ENCODE results near the gene TBX4.

TBX4 gene

DNA sequence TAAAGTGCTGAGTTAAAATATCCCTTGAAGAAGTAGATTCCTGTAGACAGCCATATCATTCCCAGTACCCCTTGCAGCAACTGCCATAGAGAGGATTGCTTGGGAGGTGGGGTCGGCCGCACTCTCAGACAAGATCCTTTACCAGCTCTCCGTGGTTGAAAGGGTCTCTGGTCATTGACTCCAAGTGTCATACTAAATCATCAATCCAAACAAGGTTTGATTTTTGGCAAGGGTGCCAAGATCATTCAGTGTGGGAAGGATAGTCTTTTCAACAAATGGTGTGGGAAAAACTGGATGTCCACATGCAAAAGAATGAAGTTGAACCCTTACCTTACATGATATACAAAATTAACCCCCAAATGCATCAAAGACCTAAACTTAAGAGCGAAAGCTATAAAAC, 30.8 kb upstream of the TBX4 start:
- in situ Hi-C loops (cut with HindIII; ENCODE audit: low pct_ligation_motif_present, low sequenced_read_pairs), result no loop called here
- TF ChIP-seq, protein P1, sequence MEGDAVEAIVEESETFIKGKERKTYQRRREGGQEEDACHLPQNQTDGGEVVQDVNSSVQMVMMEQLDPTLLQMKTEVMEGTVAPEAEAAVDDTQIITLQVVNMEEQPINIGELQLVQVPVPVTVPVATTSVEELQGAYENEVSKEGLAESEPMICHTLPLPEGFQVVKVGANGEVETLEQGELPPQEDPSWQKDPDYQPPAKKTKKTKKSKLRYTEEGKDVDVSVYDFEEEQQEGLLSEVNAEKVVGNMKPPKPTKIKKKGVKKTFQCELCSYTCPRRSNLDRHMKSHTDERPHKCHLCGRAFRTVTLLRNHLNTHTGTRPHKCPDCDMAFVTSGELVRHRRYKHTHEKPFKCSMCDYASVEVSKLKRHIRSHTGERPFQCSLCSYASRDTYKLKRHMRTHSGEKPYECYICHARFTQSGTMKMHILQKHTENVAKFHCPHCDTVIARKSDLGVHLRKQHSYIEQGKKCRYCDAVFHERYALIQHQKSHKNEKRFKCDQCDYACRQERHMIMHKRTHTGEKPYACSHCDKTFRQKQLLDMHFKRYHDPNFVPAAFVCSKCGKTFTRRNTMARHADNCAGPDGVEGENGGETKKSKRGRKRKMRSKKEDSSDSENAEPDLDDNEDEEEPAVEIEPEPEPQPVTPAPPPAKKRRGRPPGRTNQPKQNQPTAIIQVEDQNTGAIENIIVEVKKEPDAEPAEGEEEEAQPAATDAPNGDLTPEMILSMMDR (IDR thresholded peaks at IDR 0.05; ENCODE audit: low read depth, low read length, missing control alignments), result no peak
- Histone ChIP-seq H3K27me3 (replicated peaks) (peaks cover 6% of the 10 kb centered on the region), H3K36me3 (replicated peaks) (no peaks in the 10 kb centered on the region), H3K4me3 (ENCODE audit: low read depth, low read length) (no peak overlapping the region), H3K27ac (no peak overlapping the region)
- DNase-seq, result no peak

DNA sequence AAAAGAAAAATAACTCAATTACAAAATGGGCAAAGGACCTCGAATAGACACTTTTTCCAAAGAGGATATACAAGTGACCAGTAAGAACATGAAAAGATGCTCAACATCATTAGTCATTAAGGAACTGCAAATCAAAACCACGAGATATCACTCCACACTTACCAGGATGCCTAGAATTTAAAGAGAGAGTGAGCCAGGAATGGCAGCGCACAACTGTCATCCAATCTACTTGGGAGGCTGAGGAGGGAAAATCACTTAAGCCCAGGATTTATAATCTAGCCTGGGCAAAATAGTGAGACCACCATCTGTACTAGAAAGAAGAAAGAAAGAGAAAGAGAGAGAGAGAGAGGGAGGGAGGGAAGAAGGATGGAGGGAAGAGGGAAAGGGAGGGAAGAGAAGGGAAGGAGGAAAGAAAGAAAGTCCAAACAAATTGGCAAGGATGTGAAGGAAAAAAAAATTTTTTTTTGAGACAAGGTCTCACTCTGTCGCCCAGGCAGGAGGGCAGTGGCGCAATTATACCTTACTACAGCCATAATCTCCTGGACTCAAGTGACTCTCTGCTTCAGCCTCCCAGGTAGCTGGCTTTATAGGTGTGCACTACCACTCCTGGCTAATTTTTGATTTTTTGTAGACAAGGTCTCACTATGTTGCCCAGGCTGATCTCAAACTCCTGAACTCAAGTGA, 30.0 kb upstream of the TBX4 start:
- Histone ChIP-seq H3K4me3 (ENCODE audit: low read depth, low read length) (no peak overlapping the region), H3K27ac (no peak overlapping the region), H3K36me3 (replicated peaks) (no peaks in the 10 kb centered on the region), H3K27me3 (replicated peaks) (peaks cover 6% of the 10 kb centered on the region)
- no peak for DNase-seq
- TF ChIP-seq, protein P1 (IDR thresholded peaks at IDR 0.05; ENCODE audit: low read depth, low read length, missing control alignments), result no peak
- in situ Hi-C loops (cut with HindIII; ENCODE audit: low pct_ligation_motif_present, low sequenced_read_pairs), result no loop called here

DNA sequence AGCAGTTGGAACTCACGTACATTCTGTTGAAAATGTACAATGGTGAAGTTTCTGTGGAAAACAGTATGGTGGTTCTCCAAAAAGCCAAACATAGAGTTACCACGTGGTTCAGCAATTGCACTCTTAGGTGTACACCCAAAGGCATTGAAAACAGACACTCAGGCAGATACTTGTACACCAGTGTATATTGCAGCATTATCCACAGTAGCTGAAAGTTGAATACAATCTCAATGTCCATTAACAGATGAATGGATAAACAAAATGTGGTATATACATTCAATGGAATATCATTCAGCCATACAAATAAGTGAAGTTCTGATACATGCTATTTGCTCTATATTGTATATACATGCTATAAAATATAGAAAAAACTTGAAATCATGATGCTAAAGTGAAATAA, 29.4 kb upstream of the TBX4 start:
- no peaks in the 10 kb centered on the region for H3K36me3 ChIP-seq (replicated peaks)
- no peak overlapping the region for H3K27ac ChIP-seq
- H3K4me3 ChIP-seq (ENCODE audit: low read depth, low read length), result no peak overlapping the region
- H3K27me3 ChIP-seq (replicated peaks), result peaks cover 6% of the 10 kb centered on the region
- TF ChIP-seq, protein P1 (IDR thresholded peaks at IDR 0.05; ENCODE audit: low read depth, low read length, missing control alignments), result no peak
- in situ Hi-C loops (cut with HindIII; ENCODE audit: low pct_ligation_motif_present, low sequenced_read_pairs), result no loop called here
- DNase-seq, result no peak

DNA sequence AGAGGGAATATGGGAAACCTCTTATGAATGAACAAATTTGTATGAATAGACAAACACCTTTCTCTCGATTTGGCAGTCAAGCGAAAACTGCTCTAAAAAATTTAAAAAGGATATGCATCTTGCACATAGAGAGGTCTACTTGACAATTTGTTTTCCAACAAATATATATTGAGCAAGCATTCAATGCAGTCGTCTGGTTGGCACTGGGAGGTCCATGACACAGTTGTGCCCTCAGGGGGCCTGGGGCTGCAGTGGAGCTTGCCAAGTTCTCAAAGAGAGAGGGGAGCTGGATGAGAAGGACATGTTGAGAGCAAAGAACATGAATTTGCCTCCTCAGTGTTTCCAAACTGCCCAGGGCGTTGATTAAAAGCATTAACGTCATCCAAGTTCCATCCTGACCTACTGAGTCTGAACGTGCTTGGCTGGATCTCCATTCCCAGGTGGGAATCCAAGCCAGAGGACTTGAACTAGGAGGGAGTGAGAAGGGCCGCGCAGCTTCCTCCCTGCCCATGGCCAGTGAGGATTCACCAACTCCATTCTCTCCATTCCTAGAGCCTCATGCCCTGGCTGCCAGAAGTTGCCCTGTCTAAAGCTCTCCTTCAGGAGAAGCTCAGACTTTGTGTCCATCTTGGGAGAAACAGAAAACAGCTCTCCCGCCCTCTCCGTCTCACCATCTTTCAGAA, 28.1 kb upstream of the TBX4 start:
- no peaks in the 10 kb centered on the region for H3K36me3 ChIP-seq (replicated peaks)
- TF ChIP-seq, protein P1 (IDR thresholded peaks at IDR 0.05; ENCODE audit: low read depth, low read length, missing control alignments), result no peak
- no peak for DNase-seq
- in situ Hi-C loops (cut with HindIII; ENCODE audit: low pct_ligation_motif_present, low sequenced_read_pairs), result no loop called here
- no peak overlapping the region for H3K27ac ChIP-seq
- H3K27me3 ChIP-seq (replicated peaks), result peaks cover 6% of the 10 kb centered on the region
- no peak overlapping the region for H3K4me3 ChIP-seq (ENCODE audit: low read depth, low read length)

DNA sequence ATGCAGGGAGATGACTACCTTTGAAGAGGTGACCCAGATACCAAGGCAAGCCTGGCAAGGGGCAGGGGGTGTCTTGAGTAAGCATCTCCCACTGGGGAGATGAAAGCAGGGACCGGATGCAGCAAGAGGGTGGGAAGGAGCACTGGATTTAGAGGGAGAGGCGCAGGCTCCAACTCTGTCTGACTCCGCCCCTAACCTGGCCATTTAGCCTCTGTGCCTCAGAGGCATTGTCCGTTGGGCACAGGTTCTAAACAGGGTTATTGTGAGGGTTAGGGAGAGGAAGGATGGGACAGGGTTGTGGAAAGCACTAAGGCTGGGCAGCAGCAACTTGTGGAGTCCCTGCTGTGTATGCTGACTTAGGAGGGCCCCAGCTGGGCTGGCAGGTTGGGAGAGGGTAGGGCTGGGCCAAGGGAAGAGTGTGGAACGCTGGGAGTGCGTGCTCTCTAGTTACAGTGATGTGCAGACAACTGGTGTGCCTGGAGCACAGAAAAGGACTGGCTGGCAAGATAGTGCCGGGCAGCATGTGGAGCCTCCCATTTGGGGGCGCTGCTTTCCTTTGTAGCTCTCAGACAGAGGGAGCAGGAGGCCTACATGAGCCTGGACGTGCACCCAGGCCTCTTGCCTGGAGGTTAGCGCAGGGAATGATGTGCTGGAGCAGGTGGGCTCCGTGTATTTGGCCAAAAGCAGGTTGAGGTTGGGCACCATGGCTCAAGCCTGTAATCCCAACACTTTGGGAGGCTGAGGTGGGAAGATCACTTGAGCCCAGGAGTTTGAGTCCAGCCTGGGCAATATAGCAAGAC, 26.3 kb upstream of the TBX4 start:
- TF ChIP-seq, protein P1 (IDR thresholded peaks at IDR 0.05; ENCODE audit: low read depth, low read length, missing control alignments), result peak; percentile 36
- DNase-seq, result no peak
- H3K27me3 ChIP-seq (replicated peaks), result peaks cover 4% of the 10 kb centered on the region
- H3K4me3 ChIP-seq (ENCODE audit: low read depth, low read length), result no peak overlapping the region
- no peak overlapping the region for H3K27ac ChIP-seq
- in situ Hi-C loops (cut with HindIII; ENCODE audit: low pct_ligation_motif_present, low sequenced_read_pairs), result no loop called here
- H3K36me3 ChIP-seq (replicated peaks), result no peaks in the 10 kb centered on the region

Measured in brain microvascular endothelial cell (primary cell).